Activated CD8-positive, alpha-beta T cell treated with anti-CD3 and anti-CD28 coated beads, Interleukin-2, amount 10 ng/mL, durations not matched to agents 7 days and 5 days (primary cell): ENCODE data around the gene CCDC30. TPM values are rescaled to one million over a fixed set of nuclear protein-coding genes. Genes with fewer than 3 reads are reported as not detected.

Experiments used
- ATAC-seq: fragments of 150-1000 bp; cut with Tn5 transposase; one replicate; pipeline ENCODE4 v1.10.0; 2021; ENCODE audit warnings: moderate library complexity
- CTCF ChIA-PET: fragments of 350-600 bp; sonication (Branson Sonifier 250); formaldehyde crosslinking; loops from one replicate; lab custom pipeline; 2021; ENCODE audit warnings: antibody characterized with exemption; lab: Charles Lee
- POLR2A ChIA-PET: fragments of 350-600 bp; sonication (Branson Sonifier 250); formaldehyde crosslinking; loops from one replicate; lab custom pipeline; 2021; ENCODE audit warnings: antibody characterized with exemption; lab: Charles Lee
- DNase-seq: peaks from one replicate; pipeline ENCODE4 v3.0.0-alpha.2; 2020
- H3K27ac Mint-ChIP-seq: one replicate; pipeline ENCODE4 v1.8.0; 2021; ENCODE audit warnings: mild to moderate bottlenecking, mixed read lengths
- H3K27me3 Mint-ChIP-seq: one replicate; pipeline ENCODE4 v1.8.0; 2021; ENCODE audit warnings: low read depth, mixed read lengths
- H3K36me3 Mint-ChIP-seq: one replicate; pipeline ENCODE4 v1.8.0; 2021; ENCODE audit warnings: low read depth, mixed read lengths
- H3K4me1 Mint-ChIP-seq: one replicate; pipeline ENCODE4 v1.8.0; 2021; ENCODE audit warnings: low read depth, mixed read lengths
- H3K4me3 Mint-ChIP-seq: one replicate; pipeline ENCODE4 v1.8.0; 2021; ENCODE audit warnings: mild to moderate bottlenecking, mixed read lengths
- H3K9me3 Mint-ChIP-seq: one replicate; pipeline ENCODE4 v1.8.0; 2022; ENCODE audit warnings: mixed read lengths; ENCODE audit not compliant: insufficient read depth
- total RNA-seq, 2 experiments: library from RNA; stranded (reverse); gene quantifications; one replicate each; pipeline ENCODE4 v1.2.3, GENCODE V29; 2021

CCDC30 gene
- 1 to 10 TPM; 1.7 to 2.2 TPM for total RNA-seq

- Mint-ChIP-seq H3K4me3 (peak within 1 kb of the TSS; percentile 81), H3K4me1 (peaks cover 34% of the 10 kb centered on the region), H3K9me3 (no peaks in the 10 kb centered on the region), H3K27ac (peak within 1 kb of the TSS; percentile 81), H3K27me3 (peaks cover 9% of the 10 kb centered on the region), H3K36me3 (peaks cover 29% of the 10 kb centered on the region)
- ChIA-PET POLR2A (no interaction called here), CTCF (interaction anchor here (0.5 to 1.3 kb wide), 5 partner anchors 11 to 970 kb away, joined by 3 to 4 read pairs (median 3); no protein-coding TSS in a partner anchor)
- DNase-seq (peak; percentile 98), ATAC-seq (peak; percentile 98)
These were observed at the start of gene CCDC30 for GRCh38 chr1:42462828-42463763. TSS of gene CCDC30 (plus strand) at chr1:42463286. CDS start at chr1:42480552, 17,266 bp downstream.

DNA sequence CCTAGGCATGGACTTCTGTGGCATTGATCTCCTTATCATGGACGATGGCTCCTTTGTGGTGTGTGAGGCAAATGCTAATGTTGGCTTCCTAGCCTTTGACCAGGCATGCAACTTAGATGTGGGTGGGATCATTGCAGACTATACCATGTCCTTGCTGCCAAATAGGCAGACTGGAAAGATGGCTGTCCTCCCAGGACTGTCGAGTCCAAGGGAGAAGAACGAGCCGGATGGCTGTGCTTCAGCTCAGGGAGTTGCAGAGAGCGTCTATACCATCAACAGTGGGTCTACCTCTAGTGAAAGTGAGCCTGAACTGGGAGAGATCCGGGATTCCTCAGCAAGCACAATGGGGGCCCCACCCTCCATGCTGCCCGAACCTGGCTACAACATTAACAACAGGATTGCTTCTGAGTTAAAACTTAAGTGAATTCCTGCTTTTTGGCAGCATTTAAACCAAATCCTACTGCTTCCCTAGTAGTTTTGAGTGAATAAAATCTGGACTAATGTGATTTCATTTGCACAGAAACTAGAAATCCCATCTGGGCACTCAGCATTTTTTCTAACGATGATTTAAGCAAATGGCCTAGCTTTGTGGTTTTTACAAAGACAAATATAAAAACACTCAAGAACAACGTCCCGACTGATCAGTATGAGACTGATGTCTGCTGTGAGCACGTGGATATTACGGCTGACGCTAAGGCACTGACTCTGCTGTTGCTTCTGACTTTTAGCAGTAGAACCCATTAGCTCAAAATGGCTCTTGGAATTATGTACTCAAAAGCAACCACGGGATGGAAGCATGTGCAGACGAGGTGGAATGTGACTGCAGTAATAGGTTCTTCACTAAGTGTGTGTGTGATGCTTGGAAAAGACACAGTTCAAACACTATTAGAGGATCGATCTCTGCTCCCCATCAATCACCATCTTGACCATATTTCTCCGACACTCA is 48.3 kb upstream of the CCDC30 start:
- CTCF ChIA-PET: no interaction called here
- ATAC-seq (no peak), DNase-seq (no peak)
- Mint-ChIP-seq H3K27ac (no peak overlapping the region), H3K4me3 (no peak overlapping the region), H3K36me3 (no peaks in the 10 kb centered on the region), H3K27me3 (no peaks in the 10 kb centered on the region), H3K9me3 (no peaks in the 10 kb centered on the region), H3K4me1 (no peaks in the 10 kb centered on the region)
- POLR2A ChIA-PET: no interaction called here

DNA sequence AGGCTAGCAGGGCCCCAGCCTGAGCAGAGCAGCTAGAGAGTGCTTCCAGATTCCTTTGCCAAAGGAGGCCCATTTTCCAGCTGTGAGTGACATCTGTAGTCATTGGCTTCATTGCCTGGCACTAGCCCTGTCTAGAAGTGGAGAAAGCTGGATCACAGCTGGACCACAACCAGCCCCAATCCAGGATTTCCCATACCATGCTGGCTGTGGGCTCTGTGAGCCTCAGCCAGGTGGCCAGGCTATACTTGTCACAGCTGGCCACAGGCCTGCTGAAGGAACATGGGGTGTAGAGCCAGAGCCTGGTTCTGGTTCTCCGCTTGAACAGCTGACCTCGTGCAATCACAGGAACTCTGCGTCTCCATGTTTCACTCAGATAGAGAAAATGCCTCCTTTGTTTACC is 45.9 kb upstream of the CCDC30 start:
- DNase-seq: no peak
- Mint-ChIP-seq H3K4me3 (no peak overlapping the region), H3K27me3 (peaks cover 2% of the 10 kb centered on the region), H3K4me1 (no peaks in the 10 kb centered on the region), H3K36me3 (no peaks in the 10 kb centered on the region), H3K27ac (no peak overlapping the region), H3K9me3 (no peaks in the 10 kb centered on the region)
- ATAC-seq: no peak
- CTCF ChIA-PET: no interaction called here
- POLR2A ChIA-PET: no interaction called here

GRCh38 chr1:42418516-42418915 is 44.6 kb upstream of the CCDC30 start:
- Mint-ChIP-seq H3K27ac (no peak overlapping the region), H3K27me3 (peaks cover 2% of the 10 kb centered on the region), H3K4me3 (no peak overlapping the region), H3K9me3 (no peaks in the 10 kb centered on the region), H3K36me3 (no peaks in the 10 kb centered on the region), H3K4me1 (no peaks in the 10 kb centered on the region)
- ChIA-PET POLR2A (no interaction called here), CTCF (no interaction called here)
- ATAC-seq: no peak
- DNase-seq: no peak

- no peak for ATAC-seq
- H3K4me1 Mint-ChIP-seq: no peaks in the 10 kb centered on the region
- H3K36me3 Mint-ChIP-seq: no peaks in the 10 kb centered on the region
- DNase-seq: no peak
- ChIA-PET POLR2A (no interaction called here), CTCF (no interaction called here)
- no peak overlapping the region for H3K27ac Mint-ChIP-seq
- H3K9me3 Mint-ChIP-seq: no peaks in the 10 kb centered on the region
- peaks cover 2% of the 10 kb centered on the region for H3K27me3 Mint-ChIP-seq
- H3K4me3 Mint-ChIP-seq: no peak overlapping the region
These were observed 43.8 kb upstream of the CCDC30 start for GRCh38 chr1:42419126-42419821.

DNA sequence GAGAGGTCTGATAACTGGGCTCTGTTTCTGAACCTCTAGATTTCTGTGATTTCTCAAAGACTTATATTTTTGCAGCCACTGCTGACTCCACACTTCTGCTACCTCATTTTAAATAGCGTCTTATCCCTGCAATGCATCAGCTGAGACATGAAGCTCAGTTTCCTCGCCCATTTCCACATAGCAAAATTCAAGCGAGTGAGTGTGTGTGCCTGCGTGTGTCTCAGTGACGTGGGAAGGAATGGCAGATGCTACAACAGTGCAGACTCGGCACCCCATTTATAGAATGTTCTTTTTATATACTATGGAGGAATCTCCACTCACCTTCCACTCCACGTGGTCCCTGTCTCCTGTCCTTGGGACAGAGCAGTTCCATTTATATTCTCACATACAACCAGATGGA is 43.0 kb upstream of the CCDC30 start:
- Mint-ChIP-seq H3K4me1 (no peaks in the 10 kb centered on the region), H3K36me3 (no peaks in the 10 kb centered on the region), H3K27me3 (peaks cover 2% of the 10 kb centered on the region), H3K9me3 (no peaks in the 10 kb centered on the region), H3K4me3 (no peak overlapping the region), H3K27ac (no peak overlapping the region)
- DNase-seq: no peak
- CTCF ChIA-PET: no interaction called here
- POLR2A ChIA-PET: no interaction called here
- ATAC-seq: no peak

- CTCF ChIA-PET: no interaction called here
- H3K4me1 Mint-ChIP-seq: no peaks in the 10 kb centered on the region
- H3K9me3 Mint-ChIP-seq: no peaks in the 10 kb centered on the region
- H3K27me3 Mint-ChIP-seq: peaks cover 2% of the 10 kb centered on the region
- ATAC-seq (no peak), DNase-seq (no peak)
- H3K4me3 Mint-ChIP-seq: no peak overlapping the region
- no peak overlapping the region for H3K27ac Mint-ChIP-seq
- POLR2A ChIA-PET: no interaction called here
- no peaks in the 10 kb centered on the region for H3K36me3 Mint-ChIP-seq
These were observed 42.0 kb upstream of the CCDC30 start for GRCh38 chr1:42420911-42421585.

DNA sequence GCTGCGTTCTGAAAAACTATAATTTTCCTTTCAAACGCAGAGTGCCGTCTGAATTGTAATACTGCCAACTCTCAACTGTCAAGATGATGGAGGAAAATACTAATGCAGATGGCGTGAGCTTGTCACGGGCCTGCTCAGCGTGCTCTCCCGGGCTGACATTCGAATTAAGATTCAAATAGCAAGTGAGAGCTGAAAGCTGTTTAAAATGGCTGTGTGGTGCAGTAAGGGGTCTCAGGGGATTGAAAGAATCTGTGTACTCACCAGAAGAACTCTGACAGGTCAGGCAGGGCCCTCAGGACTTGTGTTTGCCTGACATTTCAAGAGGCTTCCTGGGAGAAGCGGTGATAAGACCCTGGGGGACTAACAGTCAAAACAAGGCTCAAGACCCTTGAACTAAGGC is 40.3 kb upstream of the CCDC30 start:
- Mint-ChIP-seq H3K27me3 (peaks cover 2% of the 10 kb centered on the region), H3K9me3 (no peaks in the 10 kb centered on the region), H3K27ac (no peak overlapping the region), H3K4me3 (no peak overlapping the region), H3K36me3 (no peaks in the 10 kb centered on the region), H3K4me1 (no peaks in the 10 kb centered on the region)
- DNase-seq (no peak), ATAC-seq (no peak)
- ChIA-PET POLR2A (no interaction called here), CTCF (no interaction called here)

DNA sequence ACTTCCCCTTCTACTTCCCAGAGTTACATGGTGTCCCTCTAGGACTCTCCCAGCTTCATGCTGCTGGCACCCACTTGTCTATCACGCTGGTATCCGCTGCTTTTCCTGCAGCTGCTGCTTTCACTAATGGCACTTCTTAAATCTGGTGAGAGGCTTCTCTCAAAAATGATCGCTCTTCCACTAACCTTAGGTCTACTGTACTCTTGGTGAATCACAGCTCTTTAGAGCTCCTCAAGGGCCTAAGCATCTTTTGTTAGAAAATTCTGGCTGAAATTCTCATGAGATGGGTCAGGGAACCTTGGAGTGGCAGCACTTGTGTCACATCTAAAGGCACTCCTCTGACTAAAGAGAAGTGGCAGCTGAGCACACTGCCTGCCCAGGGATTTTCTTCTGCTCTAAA is 39.4 kb upstream of the CCDC30 start:
- ATAC-seq: no peak
- POLR2A ChIA-PET: no interaction called here
- Mint-ChIP-seq H3K36me3 (no peaks in the 10 kb centered on the region), H3K27me3 (peaks cover 2% of the 10 kb centered on the region), H3K27ac (no peak overlapping the region), H3K9me3 (no peaks in the 10 kb centered on the region), H3K4me1 (no peaks in the 10 kb centered on the region), H3K4me3 (no peak overlapping the region)
- CTCF ChIA-PET: no interaction called here
- no peak for DNase-seq

GRCh38 chr1:42424201-42424600 is 38.9 kb upstream of the CCDC30 start:
- H3K4me3 Mint-ChIP-seq: no peak overlapping the region
- H3K27me3 Mint-ChIP-seq: peaks cover 2% of the 10 kb centered on the region
- ChIA-PET POLR2A (no interaction called here), CTCF (no interaction called here)
- H3K4me1 Mint-ChIP-seq: no peaks in the 10 kb centered on the region
- no peak overlapping the region for H3K27ac Mint-ChIP-seq
- no peak for ATAC-seq
- no peaks in the 10 kb centered on the region for H3K36me3 Mint-ChIP-seq
- H3K9me3 Mint-ChIP-seq: no peaks in the 10 kb centered on the region
- DNase-seq: no peak

- no peak overlapping the region for H3K4me3 Mint-ChIP-seq
- no peaks in the 10 kb centered on the region for H3K36me3 Mint-ChIP-seq
- no peaks in the 10 kb centered on the region for H3K9me3 Mint-ChIP-seq
- CTCF ChIA-PET: no interaction called here
- POLR2A ChIA-PET: no interaction called here
- no peaks in the 10 kb centered on the region for H3K27me3 Mint-ChIP-seq
- H3K27ac Mint-ChIP-seq: no peak overlapping the region
- H3K4me1 Mint-ChIP-seq: no peaks in the 10 kb centered on the region
- ATAC-seq (no peak), DNase-seq (no peak)
These were observed 35.8 kb upstream of the CCDC30 start for GRCh38 chr1:42427240-42427639.
